ENCODE results near the gene WDFY2.

WDFY2 gene

DNA sequence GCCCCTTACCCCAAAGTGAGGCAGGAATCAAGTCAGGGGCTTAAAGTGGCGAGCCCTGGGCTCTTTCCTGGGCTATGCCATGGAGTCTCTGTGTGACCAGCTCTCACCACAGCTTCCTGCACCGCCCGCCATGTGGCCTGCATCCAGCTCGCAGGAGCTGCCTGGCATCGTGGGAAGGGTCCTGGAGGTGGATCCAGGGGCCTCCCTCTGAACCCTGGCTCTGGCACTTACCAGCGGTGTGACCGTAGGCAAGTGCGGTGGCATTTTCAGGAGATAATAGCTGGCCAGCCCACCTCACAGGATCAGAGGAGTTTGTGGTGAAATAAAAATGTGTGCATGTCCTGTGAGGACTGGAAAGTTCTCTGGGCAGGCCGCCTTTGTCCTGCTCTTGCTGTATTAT lies 193.7 kb downstream of the WDFY2 start:
- Histone ChIP-seq H3K9ac (ENCODE audit: low read depth, low read length) (no peak overlapping the region), H3K36me3 (ENCODE audit: control insufficient read depth, insufficient read depth, low read length) (no peaks in the 10 kb centered on the region), H3K4me3 (ENCODE audit: low read depth, low read length) (no peak overlapping the region), H3K27me3 (ENCODE audit: control insufficient read depth, insufficient read depth, low read length) (no peaks in the 10 kb centered on the region), H3K4me1 (ENCODE audit: control insufficient read depth, insufficient read depth, low read length) (no peaks in the 10 kb centered on the region), H3K9me3 (ENCODE audit: control insufficient read depth, insufficient read depth, low read length) (no peaks in the 10 kb centered on the region)

- no peaks in the 10 kb centered on the region for H3K27me3 ChIP-seq (ENCODE audit: control insufficient read depth, insufficient read depth, low read length)
- no peak overlapping the region for H3K9ac ChIP-seq (ENCODE audit: low read depth, low read length)
- no peaks in the 10 kb centered on the region for H3K9me3 ChIP-seq (ENCODE audit: control insufficient read depth, insufficient read depth, low read length)
- H3K4me1 ChIP-seq (ENCODE audit: control insufficient read depth, insufficient read depth, low read length) = no peaks in the 10 kb centered on the region
- no peak overlapping the region for H3K4me3 ChIP-seq (ENCODE audit: low read depth, low read length)
- no peaks in the 10 kb centered on the region for H3K36me3 ChIP-seq (ENCODE audit: control insufficient read depth, insufficient read depth, low read length)
Observed at GRCh38 chr13:51778392-51778791, 194.1 kb downstream of the WDFY2 start.

GRCh38 chr13:51780099-51780498 lies 195.8 kb downstream of the WDFY2 start:
- H3K9me3 ChIP-seq (ENCODE audit: control insufficient read depth, insufficient read depth, low read length) = no peaks in the 10 kb centered on the region
- no peaks in the 10 kb centered on the region for H3K27me3 ChIP-seq (ENCODE audit: control insufficient read depth, insufficient read depth, low read length)
- H3K4me1 ChIP-seq (ENCODE audit: control insufficient read depth, insufficient read depth, low read length) = no peaks in the 10 kb centered on the region
- H3K4me3 ChIP-seq (ENCODE audit: low read depth, low read length) = no peak overlapping the region
- H3K9ac ChIP-seq (ENCODE audit: low read depth, low read length) = no peak overlapping the region
- H3K36me3 ChIP-seq (ENCODE audit: control insufficient read depth, insufficient read depth, low read length) = no peaks in the 10 kb centered on the region

DNA sequence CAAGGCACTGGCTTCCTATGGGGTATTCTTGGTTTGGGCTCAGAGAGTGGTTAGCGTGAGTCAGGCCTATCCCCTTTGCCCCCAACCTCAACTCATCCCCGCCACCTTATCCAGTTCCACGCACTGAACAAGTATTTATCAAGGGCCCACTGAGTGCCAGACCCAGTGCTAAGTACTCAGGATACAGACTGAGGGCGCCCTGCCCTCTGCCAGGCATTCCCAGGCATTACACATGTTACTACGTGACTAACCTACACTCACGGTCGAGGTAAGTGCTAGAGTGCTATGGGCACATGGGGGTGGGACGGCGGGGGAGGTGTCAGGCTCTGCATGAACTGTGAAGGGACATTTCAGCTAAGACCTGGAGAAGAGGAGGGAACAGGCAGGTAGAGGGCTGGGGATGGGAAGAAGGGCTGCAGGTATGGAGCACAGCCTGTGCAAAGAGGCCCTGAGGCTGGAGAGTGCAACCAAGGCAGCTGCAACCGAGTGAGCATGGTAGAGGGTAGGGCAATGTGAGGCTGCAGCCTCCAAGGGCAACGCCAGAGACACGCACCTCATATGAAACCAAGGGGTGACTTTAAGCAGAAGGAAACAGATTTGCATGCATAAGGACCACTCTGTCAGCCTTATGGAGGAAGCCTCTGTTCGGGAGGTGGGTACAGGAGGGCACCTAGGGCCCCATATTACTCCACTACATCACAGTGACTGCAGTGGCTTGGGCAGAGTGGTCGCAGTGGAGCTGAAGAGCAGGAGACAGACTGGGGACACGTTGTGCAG lies 197.2 kb downstream of the WDFY2 start:
- Histone ChIP-seq H3K36me3 (ENCODE audit: control insufficient read depth, insufficient read depth, low read length) (no peaks in the 10 kb centered on the region), H3K4me3 (ENCODE audit: low read depth, low read length) (no peak overlapping the region), H3K9me3 (ENCODE audit: control insufficient read depth, insufficient read depth, low read length) (no peaks in the 10 kb centered on the region), H3K9ac (ENCODE audit: low read depth, low read length) (no peak overlapping the region), H3K27me3 (ENCODE audit: control insufficient read depth, insufficient read depth, low read length) (no peaks in the 10 kb centered on the region), H3K4me1 (ENCODE audit: control insufficient read depth, insufficient read depth, low read length) (no peaks in the 10 kb centered on the region)

DNA sequence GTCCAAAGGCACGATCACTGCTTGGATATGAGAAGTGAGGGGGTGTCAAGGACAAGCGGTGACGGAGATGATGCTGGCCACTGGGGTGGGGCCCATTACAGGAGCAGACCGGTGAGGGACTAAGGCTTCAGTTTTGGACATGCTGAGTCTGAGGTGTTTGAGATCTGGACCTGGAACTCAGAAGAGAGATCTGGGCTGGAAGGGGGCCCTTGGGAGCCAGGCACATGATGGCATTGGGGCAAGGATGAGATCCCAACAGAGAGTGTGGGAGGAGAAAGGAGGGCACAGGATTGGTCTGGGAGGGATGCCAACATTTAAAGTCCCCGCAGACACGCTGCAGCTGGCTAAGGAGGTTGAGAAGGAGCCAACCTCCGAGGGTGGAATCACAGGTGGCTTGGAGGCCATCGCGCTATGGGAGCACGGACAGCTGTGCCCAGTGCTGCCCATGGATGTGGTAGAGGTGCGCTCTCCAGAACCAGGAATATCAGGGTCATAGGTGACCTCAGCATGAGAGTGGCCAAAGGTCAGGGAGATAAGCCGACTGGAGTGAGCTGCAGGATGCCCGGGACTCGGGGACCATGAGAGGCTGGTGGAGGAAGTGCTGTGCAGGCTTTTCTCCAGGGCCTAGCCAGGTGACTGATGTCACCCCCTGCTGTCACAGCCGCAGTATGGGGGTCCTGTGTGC lies 197.9 kb downstream of the WDFY2 start:
- Histone ChIP-seq H3K9ac (ENCODE audit: low read depth, low read length) (no peak overlapping the region), H3K9me3 (ENCODE audit: control insufficient read depth, insufficient read depth, low read length) (no peaks in the 10 kb centered on the region), H3K36me3 (ENCODE audit: control insufficient read depth, insufficient read depth, low read length) (no peaks in the 10 kb centered on the region), H3K27me3 (ENCODE audit: control insufficient read depth, insufficient read depth, low read length) (no peaks in the 10 kb centered on the region), H3K4me3 (ENCODE audit: low read depth, low read length) (no peak overlapping the region), H3K4me1 (ENCODE audit: control insufficient read depth, insufficient read depth, low read length) (no peaks in the 10 kb centered on the region)

- Histone ChIP-seq H3K4me1 (ENCODE audit: control insufficient read depth, insufficient read depth, low read length) (no peaks in the 10 kb centered on the region), H3K36me3 (ENCODE audit: control insufficient read depth, insufficient read depth, low read length) (no peaks in the 10 kb centered on the region), H3K27me3 (ENCODE audit: control insufficient read depth, insufficient read depth, low read length) (no peaks in the 10 kb centered on the region), H3K4me3 (ENCODE audit: low read depth, low read length) (no peak overlapping the region), H3K9me3 (ENCODE audit: control insufficient read depth, insufficient read depth, low read length) (no peaks in the 10 kb centered on the region), H3K9ac (ENCODE audit: low read depth, low read length) (no peak overlapping the region)
Observed at GRCh38 chr13:51783428-51784094, 199.3 kb downstream of the WDFY2 start.

- Histone ChIP-seq H3K9ac (ENCODE audit: low read depth, low read length) (no peak overlapping the region), H3K4me3 (ENCODE audit: low read depth, low read length) (no peak overlapping the region), H3K27me3 (ENCODE audit: control insufficient read depth, insufficient read depth, low read length) (no peaks in the 10 kb centered on the region), H3K4me1 (ENCODE audit: control insufficient read depth, insufficient read depth, low read length) (no peaks in the 10 kb centered on the region), H3K36me3 (ENCODE audit: control insufficient read depth, insufficient read depth, low read length) (no peaks in the 10 kb centered on the region), H3K9me3 (ENCODE audit: control insufficient read depth, insufficient read depth, low read length) (no peaks in the 10 kb centered on the region)
Observed at GRCh38 chr13:51784097-51784496, 199.8 kb downstream of the WDFY2 start.

DNA sequence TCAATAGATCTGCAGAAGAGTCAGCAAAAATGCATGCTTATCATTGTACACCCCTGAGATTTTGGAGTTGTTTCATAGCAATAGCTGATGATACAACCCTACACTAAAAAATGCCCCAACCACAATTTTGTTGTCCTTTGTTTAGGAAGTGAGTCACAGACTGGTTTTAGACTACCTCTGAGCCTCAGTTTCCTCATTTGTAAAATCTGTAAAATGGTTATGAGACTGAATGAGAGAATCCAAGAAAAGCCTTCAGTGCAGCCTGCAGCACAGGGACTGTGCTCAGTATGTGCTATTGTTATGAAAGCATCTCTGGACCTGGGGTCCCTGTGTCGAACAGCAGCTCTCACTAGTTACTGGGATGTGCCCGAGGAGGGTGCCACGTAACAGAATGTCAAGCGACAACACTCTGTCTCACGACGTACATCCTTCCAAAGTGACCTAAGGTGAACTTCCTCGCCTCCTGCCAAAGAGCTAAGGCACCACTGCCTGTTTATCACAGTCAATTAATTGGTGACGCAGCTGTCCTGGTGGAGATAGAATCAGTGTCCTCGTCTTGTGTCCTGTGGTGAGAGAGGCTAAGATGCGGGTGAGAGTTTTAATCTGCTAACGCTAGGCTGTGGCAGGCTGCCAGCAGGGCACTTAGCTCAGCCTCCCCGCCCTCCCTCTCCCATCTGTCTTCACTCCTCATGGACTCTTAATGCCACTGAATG lies 201.6 kb downstream of the WDFY2 start:
- H3K27me3 ChIP-seq (ENCODE audit: control insufficient read depth, insufficient read depth, low read length) = no peaks in the 10 kb centered on the region
- no peak overlapping the region for H3K9ac ChIP-seq (ENCODE audit: low read depth, low read length)
- H3K4me3 ChIP-seq (ENCODE audit: low read depth, low read length) = no peak overlapping the region
- H3K36me3 ChIP-seq (ENCODE audit: control insufficient read depth, insufficient read depth, low read length) = no peaks in the 10 kb centered on the region
- no peaks in the 10 kb centered on the region for H3K4me1 ChIP-seq (ENCODE audit: control insufficient read depth, insufficient read depth, low read length)
- no peaks in the 10 kb centered on the region for H3K9me3 ChIP-seq (ENCODE audit: control insufficient read depth, insufficient read depth, low read length)

DNA sequence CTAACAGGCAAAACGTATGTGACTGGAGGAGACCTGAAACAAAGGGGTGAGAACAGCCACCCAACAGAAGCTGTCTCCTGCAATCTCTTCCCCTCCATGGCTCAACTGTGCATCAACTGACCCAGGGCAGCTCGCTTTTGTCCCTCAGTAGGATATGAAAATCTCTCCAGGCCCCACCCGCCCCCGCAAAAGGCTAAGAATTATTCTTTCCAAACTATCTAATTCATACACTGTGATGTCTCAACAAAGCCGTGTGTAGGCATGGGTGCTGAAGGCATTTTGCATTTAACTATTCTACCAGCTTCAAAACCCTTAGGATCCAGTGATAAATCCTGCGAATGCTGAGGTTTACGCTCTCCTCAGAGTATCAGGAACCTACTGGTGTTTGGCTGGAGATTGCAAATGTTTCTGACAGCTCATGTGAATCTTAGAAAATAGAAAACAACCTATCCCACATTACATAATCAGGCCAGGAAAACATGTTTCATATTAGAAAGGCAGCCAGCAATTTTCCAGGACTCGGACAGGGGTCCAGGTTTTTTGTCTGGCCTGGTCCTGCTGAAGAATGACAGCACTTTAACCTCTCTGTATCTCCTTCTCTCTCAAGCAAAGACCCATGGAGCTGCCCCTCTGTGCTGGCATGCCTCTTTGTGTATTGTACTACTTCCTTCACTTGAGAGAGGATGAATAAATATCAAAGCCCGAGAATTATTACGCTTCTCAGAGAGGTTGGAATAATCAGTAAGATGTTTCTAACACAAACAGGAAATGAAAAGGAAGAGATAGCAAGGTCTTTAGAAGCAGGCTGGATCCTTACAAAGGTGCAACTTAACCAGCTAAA lies 202.4 kb downstream of the WDFY2 start:
- Histone ChIP-seq H3K27me3 (ENCODE audit: control insufficient read depth, insufficient read depth, low read length) (no peaks in the 10 kb centered on the region), H3K4me3 (ENCODE audit: low read depth, low read length) (no peak overlapping the region), H3K9me3 (ENCODE audit: control insufficient read depth, insufficient read depth, low read length) (no peaks in the 10 kb centered on the region), H3K9ac (ENCODE audit: low read depth, low read length) (no peak overlapping the region), H3K36me3 (ENCODE audit: control insufficient read depth, insufficient read depth, low read length) (no peaks in the 10 kb centered on the region), H3K4me1 (ENCODE audit: control insufficient read depth, insufficient read depth, low read length) (no peaks in the 10 kb centered on the region)

GRCh38 chr13:51793570-51794271 lies 209.5 kb downstream of the WDFY2 start:
- H3K4me3 ChIP-seq (ENCODE audit: low read depth, low read length) = no peak overlapping the region

More at GRCh38 chr13:51793570-51794271, 209.5 kb downstream of the WDFY2 start:
- no peaks in the 10 kb centered on the region for H3K27me3 ChIP-seq (ENCODE audit: control insufficient read depth, insufficient read depth, low read length)
- H3K4me1 ChIP-seq (ENCODE audit: control insufficient read depth, insufficient read depth, low read length) = no peaks in the 10 kb centered on the region
- H3K36me3 ChIP-seq (ENCODE audit: control insufficient read depth, insufficient read depth, low read length) = no peaks in the 10 kb centered on the region
- H3K9ac ChIP-seq (ENCODE audit: low read depth, low read length) = no peak overlapping the region
- no peaks in the 10 kb centered on the region for H3K9me3 ChIP-seq (ENCODE audit: control insufficient read depth, insufficient read depth, low read length)
